Right renal cortex interstitium (tissue), 3 donors: Measurements from ENCODE around the gene SCPEP1. TPM values are rescaled to one million over a fixed set of nuclear protein-coding genes. Genes with fewer than 3 reads are reported as not detected.

Experiments
- DNase-seq, 3 donors: peaks; one replicate each; pipeline ENCODE4 v3.0.0-alpha.2; 2013; ENCODE audit warnings: low read depth in 3 of 3, low spot score in 2 of 3
- polyA plus RNA-seq, 3 donors: library from polyadenylated mRNA; unstranded; fragments of 120-200 nt; gene quantifications; one replicate each; pipeline ENCODE4 v1.2.1, GENCODE V29; 2013; ENCODE audit not compliant: insufficient read length in 3 of 3

Gene SCPEP1
- polyA plus RNA-seq, 3 donors, result 88.1 to 124 (median 99.5) TPM

GRCh38 chr17:56997313-56997712 is 19.4 kb downstream of the SCPEP1 start:
- DNase-seq, result no peak

- no peak for DNase-seq
These were observed 23.6 kb downstream of the SCPEP1 start for GRCh38 chr17:57001541-57001940.

- DNase-seq, result no peak
These were observed 25.0 kb downstream of the SCPEP1 start for GRCh38 chr17:57002904-57003303.

GRCh38 chr17:57004944-57005579 is 27.1 kb downstream of the SCPEP1 start:
- no peak for DNase-seq

GRCh38 chr17:57006040-57006439 is 28.1 kb downstream of the SCPEP1 start:
- no peak for DNase-seq

- no peak for DNase-seq
These were observed 31.0 kb downstream of the SCPEP1 start for GRCh38 chr17:57008958-57009357.

- peak in 1 of 3 donors; percentile 23 for DNase-seq
These were observed 32.0 kb downstream of the SCPEP1 start for GRCh38 chr17:57009737-57010445.

- no peak for DNase-seq
These were observed 32.6 kb downstream of the SCPEP1 start for GRCh38 chr17:57010487-57010886.

- no peak for DNase-seq
These were observed 33.6 kb downstream of the SCPEP1 start for GRCh38 chr17:57011491-57012015.

GRCh38 chr17:57016071-57016763 is 38.3 kb downstream of the SCPEP1 start:
- no peak for DNase-seq

- DNase-seq, result no peak
These were observed 38.8 kb downstream of the SCPEP1 start for GRCh38 chr17:57016764-57017116.

- no peak for DNase-seq
These were observed 39.7 kb downstream of the SCPEP1 start for GRCh38 chr17:57017625-57018024.

GRCh38 chr17:57020208-57020607 is 42.3 kb downstream of the SCPEP1 start:
- no peak for DNase-seq

- DNase-seq, result no peak
These were observed 43.5 kb downstream of the SCPEP1 start for GRCh38 chr17:57021226-57021940.

GRCh38 chr17:57025876-57026275 is 47.9 kb downstream of the SCPEP1 start:
- no peak for DNase-seq

GRCh38 chr17:57027852-57028251 is 49.9 kb downstream of the SCPEP1 start:
- no peak for DNase-seq

- no peak for DNase-seq
These were observed 54.4 kb downstream of the SCPEP1 start for GRCh38 chr17:57032343-57032742.

GRCh38 chr17:57033296-57033695 is 55.4 kb downstream of the SCPEP1 start:
- peak in 2 of 3 donors; percentile 53 to 56 for DNase-seq

GRCh38 chr17:57034807-57035754 is 57.1 kb downstream of the SCPEP1 start:
- no peak for DNase-seq

- DNase-seq, result no peak
These were observed 58.1 kb downstream of the SCPEP1 start for GRCh38 chr17:57035971-57036481.
